HG02943 (cell line): Measurements from ENCODE around the gene OVCH2.
A peak's percentile ranks its signal among the peaks of the same experiment; 100 is the strongest.
"Not testable (repeated sequence)": the region's sequence is repeated elsewhere in the genome, so short reads cannot be mapped to it uniquely, and the experiment has no call there.

Experiments used
- ATAC-seq: cut with Tn5 transposase; IDR thresholded peaks from one replicate; pipeline ENCODE4 v1.9.1; 2021; ENCODE audit warnings: mild to moderate bottlenecking, low read depth, moderate library complexity; ENCODE audit not compliant: unreplicated experiment

The OVCH2 gene

DNA sequence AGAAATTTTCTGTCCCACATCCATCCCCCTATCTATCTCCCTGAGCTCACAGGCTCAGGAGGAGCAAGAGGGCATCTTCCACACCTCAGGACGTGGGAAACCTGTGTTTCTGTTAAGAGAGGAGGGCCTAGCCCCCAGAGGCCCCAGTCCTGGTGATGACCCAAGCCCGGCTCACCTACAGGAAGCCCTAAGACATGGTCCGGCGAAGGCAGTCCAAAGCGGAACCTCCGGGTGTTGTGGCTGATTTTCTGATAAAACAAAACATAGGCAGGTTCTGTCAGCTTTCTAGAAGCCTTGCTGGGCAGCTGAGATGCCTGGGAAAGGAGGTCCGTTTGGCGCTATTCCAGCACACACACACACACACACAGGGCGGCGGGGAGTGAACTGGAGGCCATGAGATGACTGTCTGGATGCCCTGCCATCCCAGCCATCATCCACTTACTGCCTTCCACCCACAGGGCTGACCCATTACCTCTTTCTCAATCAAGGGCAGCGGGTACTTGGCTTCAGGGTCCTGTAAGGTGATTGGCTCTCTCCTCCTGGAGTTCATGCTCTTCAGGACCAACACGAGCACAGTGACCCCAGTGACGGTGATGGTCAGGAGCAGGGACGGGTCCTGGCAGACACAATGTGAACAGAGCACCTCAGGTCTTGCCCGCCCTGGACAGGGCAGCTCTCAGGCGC is 33.9 kb downstream of the OVCH2 start:
- ATAC-seq: no peak

DNA sequence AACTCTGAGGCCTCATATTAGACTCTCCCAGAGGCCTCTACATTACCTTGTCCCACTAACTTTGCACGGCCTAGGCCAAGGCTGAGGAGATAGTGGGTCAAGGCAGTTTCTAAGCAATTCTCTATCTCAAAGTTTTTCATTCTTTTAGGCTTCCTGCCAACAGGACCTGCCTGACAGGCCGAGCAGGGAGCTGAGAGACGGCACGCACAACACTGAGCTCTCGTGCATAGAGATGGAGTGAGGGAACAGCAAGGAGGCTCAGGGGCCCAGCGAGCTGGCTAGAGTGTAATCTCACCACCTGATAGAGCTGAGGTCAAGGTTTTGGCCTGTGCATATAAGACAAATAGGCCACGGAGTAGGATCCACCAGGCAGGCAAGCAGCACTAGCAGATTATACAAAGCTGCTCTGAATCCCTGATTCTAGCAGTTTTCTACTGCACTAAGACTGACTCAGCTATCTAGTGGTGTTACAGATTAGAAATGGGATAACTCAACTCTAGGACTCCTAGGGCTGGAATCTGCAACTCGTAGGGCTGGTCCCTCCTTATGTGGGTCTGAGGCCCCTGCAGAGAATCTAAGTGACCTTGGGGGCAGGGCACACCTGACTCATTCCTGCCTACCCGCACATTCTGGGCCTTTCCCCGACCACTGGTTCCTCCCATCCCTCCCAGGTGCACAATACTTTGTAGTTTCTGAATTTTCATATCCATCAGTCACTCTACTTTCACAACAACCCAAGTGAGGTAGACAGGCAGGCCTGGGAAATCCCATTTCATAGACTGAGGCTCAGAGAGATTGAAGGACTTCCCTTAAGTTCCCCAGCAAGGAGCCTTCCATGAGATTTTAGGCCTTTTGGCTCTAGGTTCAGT is 34.7 kb downstream of the OVCH2 start:
- ATAC-seq: no peak

DNA sequence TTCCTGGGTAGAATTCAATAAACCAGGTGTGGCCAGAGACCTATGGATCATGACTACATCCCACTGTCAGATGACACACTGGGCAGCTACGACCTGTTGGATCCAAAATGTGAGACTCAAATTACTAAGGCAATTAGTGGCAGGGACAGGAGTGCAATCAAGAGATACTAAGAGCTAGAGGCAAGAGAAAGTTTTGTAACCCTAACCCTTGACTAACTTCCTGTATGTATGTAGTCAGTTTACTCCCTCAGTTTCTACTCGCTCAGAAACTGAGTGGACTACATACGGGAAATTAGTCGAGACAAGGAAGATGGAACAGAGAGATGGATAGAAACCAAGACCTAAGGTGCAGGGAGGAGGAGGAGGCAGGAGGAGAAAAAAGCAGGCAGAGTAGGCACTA is 35.6 kb downstream of the OVCH2 start:
- no peak for ATAC-seq

DNA sequence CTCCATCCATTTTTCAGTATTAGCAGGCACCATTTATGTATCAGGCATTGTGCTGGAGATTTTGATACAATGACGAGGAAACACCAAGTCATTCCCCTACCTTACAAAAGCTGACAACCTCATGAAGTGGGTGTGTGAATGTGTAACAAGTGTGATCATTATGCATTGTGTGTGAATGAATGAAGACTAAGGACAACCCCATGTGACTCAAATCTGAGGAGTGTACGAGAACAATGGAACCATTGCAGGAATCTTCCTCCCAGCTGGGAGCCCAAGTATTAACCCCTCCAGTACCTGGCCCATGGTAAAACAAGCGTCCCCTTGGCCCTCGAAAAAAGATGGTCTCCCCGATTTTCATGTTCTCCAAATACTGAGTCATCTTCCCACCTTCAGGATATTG is 37.4 kb downstream of the OVCH2 start:
- no peak for ATAC-seq

DNA sequence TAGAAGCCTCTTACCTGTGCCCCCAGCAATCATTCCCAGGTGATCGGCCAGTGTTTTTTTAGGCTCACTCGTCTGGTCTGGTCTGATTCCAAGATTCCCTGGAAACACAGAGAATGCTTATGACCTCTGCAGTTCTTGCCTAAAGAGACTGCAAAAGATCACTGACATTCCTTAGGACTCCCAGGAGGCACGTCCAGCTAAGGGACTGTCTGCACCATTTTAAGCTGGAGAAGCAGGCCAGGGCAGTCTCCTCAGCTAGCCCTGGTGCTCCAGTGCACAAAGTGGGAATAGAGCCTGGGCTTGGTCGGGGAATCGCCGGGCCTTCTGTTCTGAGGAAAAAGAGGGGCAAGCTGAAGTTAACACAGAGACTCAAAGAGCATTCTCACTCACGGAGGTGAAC is 37.8 kb downstream of the OVCH2 start:
- no peak for ATAC-seq

DNA sequence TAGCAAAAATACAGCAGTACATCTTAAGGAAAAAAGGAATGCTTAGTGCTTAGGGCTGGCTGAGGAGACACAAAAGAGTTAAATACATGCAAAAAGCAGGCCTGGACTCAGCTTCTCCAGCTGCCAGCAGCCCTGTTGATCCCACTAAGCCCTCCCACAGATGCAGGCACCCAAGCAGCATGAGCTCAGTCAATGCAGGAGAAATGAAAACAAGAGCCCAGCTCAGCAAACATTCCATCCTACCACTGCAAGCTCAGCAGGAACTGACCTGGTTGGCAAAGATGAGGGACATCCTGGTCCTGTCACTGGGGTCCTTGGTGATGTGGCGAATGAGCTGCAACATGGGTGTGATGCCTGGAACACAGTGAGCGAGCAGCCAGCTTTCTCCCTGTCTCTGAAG is 38.8 kb downstream of the OVCH2 start:
- ATAC-seq: no peak

DNA sequence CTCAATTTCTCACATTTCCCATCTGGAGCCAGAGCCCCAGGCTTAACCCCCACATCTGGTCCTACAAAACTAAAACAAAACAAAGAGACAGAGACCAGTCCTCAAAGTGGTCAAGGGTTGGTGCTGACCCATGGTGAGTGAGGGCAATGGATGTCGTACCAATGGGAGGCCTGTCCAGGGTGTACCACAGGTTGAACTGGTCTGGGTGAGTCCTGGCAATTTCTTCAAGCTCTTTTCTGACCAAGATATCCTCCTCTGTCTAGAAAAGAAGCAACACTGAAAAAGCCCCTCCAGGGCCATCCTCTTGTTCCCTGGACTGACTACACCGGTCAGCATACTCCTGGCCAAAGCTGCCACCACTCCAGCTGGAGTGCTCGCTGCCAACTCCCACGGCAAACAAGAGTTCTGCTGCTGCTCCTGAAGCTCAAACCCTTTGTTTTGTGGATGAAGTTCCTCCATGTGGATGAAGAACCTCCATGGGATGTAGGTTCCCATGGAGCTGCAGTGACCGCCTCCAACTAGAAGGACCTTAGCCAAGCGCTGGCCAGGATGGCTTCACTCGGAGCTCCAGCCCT is 39.9 kb downstream of the OVCH2 start:
- no peak for ATAC-seq

DNA sequence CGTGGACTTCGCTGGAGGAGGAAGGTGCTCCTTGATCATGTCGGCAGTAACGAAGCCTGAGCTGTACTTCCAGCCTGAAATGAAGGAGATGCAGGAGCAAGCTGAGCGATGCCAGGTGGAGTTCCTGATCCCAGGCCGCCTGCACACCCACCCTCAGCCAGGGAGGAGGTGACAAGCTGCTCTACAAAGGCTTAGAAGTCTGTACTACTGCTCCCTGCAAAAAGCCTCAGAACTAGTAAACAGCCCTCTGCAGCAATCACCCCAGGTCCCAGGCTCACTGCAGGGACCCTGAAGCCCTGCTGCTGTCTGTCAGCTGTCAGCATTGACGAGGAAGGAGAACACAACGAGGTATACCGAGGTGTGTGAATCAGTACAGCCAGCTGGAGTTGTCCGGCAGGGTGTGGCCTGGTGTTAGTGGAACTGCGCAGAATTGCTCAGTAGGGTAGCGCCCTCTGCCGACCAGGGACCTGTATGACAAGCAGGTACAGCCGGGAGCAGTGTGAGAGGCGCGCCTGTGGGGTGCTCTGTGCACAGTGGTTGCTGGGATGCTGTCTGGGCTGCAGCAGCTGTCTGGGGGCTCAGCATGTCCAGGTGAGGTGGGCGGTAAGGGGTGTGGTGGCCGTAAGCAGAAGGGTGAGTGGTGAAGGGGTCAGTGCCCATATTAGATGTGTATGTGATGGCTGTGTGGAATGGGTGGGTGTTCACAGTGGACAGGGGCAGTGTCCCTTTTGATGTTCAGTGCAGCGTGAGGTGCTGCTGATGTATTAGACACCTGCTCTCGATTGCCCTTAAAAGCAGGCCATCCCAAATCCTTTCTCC is 40.6 kb downstream of the OVCH2 start:
- ATAC-seq: peak; percentile 97

DNA sequence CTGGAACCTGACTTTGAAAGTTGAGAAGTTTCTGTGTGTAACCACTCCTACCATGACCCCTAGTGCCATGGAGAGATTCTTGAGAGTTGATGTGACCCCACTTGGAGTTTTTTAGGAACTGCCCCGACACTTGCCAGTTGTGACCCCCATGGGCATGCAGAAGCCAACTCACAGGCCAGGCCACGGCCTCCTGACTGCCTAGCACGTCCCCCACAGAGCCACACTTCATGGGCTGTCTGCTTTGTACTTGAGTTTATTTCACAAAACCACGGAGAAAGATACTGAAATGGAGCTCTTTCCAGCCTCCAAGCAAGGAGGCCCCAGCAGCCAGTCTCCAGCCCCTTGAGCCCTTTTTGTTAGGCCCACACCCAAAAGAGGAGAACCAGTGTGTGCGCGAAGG is 41.4 kb downstream of the OVCH2 start:
- ATAC-seq: no peak

DNA sequence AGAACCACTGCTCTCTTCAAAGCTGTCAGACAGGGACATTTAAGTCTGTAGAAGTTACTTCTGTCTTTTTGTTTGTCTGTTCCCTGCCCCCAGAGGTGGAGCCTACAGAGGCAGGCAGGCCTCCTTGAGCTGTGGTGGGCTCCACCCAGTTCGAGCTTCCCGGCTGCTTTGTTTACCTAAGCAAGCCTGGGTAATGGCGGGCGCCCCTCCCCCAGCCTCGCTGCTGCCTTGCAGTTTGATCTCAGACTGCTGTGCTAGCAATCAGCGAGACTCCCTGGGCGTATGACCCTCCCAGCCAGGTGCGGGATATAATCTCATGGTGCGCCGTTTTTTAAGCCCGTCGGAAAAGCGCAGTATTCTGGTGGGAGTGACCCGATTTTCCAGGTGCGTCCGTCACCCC is 42.7 kb downstream of the OVCH2 start:
- ATAC-seq: not testable (repeated sequence)

DNA sequence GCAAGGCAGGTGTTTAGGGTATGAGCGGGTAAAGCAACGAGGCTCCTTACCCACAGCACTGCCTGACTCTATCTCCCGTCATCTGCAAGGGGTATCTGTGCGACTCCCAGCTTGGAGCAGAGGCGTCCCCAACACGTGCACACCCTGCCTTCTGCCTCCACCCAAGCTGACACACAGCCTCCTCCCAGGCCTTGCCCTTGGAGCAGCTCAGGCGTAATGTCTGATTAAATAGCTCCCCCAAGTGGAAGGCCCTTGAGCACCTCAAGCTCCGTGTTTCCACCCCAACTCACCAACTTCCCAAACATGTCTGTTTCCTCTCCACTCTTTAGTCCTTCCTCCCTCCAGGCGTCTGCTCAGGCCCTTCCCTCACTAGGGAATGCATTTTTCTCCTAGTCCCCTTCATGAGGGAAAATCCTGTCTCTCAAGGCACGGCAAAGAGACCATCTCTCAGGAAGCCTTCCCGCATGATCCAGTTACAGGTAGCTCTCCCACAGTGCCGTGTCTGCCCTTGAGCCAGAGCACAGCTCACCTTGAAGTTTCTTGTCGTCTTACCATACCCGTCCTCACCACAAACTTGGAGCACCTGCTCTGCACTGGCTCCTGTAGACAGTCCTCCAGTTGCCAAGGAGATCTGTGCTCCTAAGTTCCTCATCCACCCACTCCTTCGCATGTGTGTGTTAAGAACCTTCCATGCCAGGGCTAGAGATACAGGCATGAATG is 48.8 kb downstream of the OVCH2 start:
- ATAC-seq: no peak

DNA sequence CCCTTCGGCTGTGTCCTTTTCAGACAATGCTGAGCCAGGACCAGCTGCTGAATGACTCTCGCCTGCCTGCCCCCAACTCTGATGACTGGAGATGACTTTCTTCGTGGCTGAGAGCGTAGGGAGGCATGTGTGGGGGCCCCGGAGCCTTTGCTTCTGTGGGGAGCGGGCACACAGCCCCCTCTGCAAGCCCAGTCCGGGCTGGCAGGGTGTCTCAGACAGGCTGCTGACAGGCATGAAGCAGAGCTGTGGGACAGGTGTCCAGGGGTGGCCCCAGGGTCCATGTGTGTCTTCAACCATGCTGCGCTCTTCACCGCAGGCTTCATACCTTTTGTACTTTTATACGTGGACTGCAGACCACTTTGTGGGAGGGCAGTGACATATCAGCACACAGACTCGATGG is 49.6 kb downstream of the OVCH2 start:
- no peak for ATAC-seq

DNA sequence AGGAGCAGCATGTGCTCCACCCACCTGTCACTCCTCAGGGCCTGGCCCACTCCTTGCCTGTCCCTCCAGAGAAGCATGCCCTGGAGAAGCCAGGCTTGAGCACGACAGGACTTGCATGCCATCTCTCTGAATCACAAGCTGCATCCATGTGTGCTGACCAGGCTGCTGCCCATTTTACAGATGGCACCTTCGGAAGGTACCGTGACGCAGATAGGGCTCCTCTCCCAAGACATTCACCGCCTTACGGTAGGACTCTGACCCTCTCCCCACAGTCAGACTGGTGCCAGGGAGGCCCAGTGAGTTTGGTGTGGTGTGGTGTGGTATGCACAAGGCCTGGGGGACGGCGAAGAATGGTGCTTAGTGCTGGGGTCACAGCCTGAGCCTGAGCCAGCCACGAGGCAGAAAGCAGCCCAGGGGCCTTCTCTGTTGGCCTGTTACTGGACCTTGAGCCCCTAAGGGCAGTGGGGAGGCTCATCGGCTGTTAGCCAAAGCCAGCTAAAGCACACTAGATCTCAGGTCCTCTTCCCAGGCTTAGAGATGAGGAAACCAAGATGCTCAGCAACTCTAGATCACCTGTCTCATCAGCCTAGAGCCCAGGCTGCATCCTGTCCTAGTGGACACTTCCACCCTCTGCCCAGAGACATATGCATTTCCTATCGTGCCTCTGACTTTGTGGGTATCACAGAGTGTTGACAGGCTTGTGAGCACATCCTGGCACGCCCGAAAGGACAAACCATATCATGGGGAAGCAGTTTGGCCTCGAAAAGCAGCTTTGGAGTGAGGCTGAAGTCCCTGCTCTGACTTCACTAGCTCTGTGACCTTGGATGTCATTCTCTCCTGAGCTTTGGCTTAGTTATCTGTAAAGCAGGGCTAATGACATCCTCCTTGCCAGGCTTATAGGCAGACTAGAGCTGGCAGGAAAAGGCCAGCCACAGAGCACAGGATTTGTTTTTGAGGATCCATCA is 50.7 kb downstream of the OVCH2 start:
- no peak for ATAC-seq

DNA sequence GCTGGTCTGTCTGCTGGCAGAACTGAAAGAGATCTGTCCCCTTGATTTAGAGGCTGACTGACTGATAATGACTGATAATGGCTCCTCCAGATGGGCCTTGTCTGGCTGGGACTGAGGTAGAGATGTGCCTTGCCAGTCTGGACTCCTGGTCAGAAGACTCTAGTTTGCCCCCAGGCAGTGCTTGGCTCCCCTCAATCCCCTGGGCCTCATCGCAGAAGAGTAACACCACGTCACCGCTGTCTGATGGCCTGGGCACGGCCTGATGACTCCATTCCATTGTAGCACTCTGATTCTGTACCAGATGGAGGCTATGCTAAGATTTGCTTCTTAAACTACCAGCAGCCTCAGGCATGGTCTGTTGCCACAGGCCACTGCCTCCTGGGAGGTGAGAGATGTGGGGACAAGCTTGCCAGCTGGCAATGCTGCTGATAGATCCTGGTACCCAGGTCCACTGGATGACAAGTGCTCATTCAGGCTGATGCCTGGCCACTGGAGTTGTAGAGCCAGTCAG is 52.0 kb downstream of the OVCH2 start:
- ATAC-seq: no peak

DNA sequence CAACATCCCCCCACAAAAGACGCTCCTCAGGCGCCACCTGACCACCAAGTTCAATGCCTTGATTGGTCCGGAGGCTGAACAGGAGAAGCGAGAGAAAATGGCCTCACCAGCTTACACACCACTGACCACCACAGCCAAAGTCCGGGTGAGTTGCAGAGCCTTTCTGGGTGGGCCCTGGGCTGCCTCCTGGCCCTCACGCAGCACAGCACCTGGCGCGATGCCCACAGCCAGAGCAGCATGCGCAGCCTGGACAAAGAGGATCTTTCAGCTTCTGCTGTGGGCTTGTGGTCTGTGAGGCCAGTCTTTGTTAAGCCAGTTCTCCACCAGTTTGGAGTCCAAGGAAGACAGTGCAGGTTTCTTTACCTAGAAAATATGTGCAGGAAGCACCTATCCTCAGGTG is 54.6 kb downstream of the OVCH2 start:
- no peak for ATAC-seq

DNA sequence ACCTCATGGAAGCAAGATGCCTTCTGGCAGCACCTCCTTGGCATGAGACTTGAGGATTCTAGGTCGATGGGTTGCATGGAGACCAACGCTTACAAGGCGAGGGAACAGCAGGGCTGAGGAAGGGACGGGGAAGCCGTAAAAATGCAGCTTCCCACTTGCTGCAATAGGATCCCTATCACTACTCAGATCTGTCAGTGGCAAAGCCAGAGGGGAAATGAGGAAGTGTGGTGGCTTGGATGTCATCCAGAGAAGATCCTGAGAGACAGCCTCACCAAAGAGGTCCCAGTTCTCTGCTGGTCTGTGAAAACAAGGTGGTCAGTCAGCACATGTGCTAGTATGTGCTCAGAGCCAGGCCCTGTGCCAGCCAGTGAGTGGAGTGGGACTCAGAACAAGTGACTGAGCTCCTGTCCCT is 55.1 kb downstream of the OVCH2 start:
- ATAC-seq: no peak

DNA sequence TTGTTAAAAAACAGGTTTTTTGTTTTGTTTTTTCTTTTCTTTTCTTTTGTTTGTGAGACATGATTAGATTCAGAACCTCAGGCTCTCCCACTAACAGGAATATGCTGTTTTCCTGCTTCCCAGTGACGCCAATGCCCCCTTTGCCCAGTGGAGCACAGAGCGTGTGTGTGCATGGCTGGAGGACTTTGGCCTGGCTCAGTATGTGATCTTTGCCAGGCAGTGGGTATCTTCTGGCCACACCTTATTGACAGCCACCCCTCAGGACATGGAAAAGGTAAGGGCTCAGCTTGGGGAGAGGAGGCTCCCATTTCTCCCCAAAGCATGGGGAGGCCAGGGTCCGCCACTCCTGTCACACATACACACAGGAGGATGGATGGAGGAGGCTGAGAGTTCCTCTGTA is 58.0 kb downstream of the OVCH2 start:
- ATAC-seq: no peak

DNA sequence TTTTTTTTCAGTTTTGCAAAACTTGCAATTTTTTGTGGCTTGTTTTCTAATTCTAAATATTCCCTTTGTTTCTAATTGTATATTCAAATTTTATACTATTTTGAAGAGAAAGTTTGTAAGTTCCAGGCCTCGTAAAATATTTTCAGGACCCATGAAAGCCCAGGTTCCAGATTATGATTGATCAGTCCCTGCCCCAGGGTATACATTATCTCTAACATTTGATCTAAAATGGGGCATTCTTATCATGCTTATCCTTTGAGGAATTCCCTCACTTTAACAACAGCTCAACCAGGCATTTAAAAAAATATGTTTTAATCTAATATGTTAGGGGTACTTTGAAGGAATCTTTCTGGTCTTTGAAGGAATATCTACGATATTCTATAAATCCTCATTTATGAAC is 59.4 kb downstream of the OVCH2 start:
- ATAC-seq: no peak

DNA sequence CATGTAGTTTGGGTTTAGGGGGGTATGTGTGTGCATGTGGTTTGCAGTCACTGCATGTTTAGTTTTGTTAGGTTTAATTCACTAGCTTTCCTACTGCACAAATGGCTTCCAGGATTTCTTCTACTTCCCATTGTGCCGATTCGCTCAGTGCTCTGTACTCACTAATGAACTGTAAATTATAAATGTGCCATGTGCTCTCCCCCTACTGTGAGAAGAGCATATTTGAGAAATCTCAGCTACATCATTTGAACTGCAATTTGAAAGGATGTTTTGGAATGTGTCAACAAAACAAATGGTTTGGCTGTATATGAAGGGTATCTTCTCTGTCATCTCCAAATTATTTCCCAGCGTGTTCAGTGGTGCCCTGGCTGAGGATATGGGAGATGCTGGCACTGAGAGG is 61.1 kb downstream of the OVCH2 start:
- no peak for ATAC-seq
